ENCODE results near the gene GPR108.
"Not testable (repeated sequence)": the region's sequence is repeated elsewhere in the genome, so short reads cannot be mapped to it uniquely, and the experiment has no call there.

The GPR108 gene

DNA sequence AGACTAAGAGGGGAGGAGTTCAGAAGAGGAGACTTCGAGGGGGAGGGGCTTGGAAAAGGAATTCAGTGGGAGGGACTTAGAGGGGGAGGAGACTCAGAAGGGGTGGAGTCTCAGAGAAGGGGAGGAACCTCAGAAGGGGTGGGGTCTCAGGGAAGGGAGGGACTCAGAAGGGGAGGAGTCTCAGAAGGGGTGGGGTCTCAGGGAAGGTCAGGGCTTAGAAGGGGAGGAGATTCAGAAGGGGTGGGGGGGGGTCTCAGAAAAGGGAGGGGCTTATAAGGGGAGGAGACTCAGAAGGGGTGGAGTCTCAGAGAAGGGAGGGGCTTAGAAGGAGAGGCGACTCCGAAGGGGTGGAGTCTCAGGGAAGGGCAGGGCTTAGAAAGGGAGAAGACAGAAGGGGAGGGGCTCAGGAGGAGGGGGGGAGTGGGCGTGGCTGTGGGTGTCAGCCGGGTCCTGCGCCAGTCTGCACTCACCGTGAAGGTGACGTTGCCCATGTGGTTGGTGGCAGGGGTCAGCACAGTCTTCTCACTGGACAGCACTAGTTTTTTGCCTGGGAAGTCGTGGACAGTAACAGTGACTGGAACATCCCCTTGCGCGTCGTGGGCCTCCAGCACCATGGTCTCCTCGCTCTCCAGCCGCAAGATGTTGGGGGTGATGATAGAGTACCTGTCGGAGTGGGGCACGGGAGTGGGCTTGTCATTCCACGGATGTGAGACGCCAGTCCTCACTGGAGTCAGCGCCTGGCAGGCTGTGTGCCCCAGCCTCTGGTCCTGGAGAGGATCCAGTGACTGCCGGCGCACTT lies 18.4 kb downstream of the GPR108 start:
- DNase-seq: peak; percentile 32

DNA sequence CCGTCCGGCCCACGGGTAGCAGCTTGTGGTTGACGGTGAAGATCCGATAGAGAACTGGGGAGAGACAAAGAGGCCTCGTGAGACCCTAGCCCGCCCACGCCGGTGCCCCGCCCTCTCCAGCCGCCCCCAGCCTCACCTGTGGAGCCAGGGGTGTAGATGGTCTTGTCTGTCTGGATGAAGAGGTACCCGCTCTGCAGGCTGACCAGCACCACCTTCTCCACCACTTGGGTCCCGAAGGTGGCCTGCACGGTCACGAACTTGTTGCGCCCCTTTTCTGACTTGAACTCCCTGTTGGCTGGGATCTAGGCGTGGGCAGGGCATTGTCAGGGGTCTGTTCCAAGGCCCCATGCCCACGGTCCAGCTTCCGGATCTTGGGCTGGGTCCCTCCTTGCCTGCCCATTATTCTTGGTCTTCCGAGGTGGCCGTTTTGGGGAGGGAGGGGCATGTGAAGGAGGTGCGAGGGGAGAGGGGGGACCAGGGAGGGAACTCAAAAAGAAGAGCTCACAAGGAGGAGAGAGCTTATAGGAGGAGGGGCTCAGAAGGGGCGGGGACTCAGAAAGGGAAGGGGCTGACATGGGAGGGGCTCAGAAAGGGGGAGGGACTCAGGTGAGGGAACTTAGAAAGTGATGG lies 19.2 kb downstream of the GPR108 start:
- DNase-seq: no peak

DNA sequence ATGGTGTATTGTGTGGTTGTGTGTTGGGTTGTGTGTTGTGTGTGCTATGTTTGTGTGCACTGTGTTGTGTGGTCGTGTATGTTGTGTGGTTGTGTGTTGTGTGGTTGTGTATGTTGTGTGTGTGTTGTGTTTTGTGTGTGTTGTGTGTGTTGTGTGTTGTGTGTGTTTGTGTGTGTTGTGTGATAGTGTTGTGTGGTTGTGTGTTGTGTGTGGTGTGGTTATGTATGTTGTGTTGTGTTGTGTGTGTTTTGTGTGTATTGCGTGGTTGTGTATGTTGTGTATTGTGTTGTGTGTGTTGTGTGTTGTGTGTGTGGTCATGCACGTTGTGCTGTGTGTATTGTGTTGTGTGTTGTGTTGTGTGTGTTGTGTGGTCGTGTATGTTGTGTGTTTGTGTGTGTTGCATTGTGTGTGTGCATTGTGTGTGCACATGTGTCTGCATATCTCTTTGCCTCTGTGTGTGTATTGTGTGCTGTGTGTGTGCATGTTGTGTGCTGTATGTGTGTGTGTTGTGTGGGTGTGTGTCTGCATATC lies 19.9 kb downstream of the GPR108 start:
- no peak for DNase-seq

DNA sequence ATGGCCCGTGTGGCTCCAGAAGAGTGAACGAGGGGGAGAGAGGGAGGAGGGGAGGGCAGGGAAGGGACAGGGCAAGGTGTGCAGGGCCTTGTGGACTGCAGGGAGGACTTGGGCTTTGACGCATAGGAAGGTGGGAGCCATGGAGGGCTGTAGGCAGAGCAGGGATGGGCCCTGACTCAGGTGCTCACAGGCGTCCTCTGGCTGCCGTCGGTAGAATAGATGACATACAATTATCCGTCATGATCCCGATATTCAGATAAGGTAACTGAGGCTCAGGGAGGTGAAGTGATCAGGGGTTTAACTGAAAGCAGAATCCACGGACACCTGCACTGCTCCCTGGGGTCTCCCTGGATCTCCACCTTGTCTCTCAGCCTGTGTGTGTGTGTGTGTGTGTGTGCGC lies 20.3 kb downstream of the GPR108 start:
- no peak for DNase-seq

DNA sequence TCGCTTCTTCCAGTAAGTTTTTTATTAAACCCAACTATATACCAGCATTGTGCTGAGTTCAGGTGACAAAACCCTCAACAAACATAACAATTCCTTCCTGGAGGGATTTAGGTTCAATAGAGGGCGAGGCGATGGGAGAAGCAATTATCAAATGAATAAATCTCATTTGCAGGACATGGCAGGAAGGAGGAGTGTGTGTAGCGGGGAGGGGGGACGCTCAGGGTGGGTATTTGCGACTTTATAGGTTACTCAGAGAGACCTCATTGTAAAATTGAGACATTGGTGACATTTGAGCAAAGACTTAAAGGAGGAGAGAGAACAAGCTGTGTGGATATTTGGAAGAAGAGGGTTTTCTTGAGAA lies 20.8 kb downstream of the GPR108 start:
- no peak for DNase-seq

DNA sequence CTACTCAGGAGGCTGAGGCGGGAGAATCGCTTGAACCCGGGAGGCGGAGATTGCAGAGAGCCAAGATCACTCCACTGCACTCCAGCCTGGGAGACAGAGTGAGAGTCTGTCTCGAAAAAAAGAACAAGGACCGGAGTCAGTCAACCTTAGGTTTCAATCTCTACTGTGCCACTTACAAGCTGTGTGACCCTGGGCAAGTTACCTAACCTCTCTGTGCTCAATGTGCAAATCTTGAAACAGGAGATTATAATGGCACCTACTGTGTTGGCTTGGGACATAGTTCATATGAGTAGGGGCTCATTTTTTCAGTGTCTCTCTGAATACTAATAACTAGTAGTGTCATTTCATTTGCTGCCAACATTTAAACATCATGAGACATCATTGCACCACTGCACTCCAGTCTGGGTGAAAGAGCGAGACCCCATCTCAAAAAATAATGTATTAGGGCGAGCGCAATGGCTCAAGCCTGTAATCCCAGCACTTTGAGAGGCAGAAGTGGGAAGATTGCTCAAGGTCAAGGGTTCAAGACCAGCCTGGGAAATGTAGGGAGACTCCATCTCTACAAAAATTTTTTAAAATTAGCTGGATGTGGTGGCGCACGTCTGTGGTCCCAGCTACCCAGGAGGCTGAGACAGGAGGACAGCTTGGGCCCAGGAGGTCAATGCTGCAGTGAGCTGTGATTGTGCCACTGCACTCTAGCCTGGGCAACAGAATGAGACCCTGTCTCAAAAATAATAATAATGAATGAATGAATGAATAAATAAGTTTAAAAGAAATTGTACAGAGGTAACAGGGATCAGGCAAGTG lies 22.4 kb downstream of the GPR108 start:
- DNase-seq: no peak

DNA sequence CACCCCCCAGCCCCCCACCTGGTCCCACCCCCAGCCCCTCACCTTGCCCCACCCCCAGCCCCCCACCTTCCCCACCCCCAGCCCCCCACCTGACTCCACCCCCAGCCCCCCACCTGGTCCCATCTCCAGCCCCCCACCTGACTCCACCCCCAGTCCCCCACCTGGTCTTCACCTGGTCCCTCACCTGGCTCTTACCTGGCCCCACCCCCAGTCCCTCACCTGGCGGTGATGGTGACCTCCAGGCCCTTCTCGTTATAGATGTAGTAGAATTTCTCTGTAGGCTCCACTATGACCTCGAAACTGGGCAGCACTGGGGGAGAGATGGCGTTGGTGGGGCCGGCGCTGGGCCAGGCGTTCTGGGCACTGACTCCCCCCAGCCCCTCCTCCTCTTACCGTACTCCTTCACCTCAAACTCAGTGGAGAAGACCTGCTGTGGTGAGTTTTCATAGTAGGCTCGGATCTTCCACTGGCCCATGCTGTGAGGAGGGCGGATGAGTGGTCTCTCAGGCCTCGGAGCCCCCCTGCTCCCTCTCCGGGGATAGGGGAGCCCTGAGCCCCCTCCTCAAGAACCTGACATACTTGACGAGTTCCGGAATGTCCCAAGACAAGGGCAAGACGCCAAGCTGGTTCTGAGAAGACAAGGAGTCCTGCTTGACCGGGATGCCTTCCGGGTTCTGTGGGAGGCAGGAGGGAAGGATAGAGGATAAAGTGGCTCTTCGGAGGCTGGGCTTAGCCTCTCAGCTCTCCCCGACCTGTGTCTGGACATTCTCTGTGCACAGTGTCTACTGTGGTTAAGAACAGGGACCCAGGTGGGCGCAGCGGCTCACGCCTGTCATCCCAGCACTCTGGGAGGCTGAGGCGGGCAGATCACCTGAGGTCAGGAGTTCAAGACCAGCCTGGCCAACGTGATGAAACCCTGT lies 23.3 kb downstream of the GPR108 start:
- no peak for DNase-seq

DNA sequence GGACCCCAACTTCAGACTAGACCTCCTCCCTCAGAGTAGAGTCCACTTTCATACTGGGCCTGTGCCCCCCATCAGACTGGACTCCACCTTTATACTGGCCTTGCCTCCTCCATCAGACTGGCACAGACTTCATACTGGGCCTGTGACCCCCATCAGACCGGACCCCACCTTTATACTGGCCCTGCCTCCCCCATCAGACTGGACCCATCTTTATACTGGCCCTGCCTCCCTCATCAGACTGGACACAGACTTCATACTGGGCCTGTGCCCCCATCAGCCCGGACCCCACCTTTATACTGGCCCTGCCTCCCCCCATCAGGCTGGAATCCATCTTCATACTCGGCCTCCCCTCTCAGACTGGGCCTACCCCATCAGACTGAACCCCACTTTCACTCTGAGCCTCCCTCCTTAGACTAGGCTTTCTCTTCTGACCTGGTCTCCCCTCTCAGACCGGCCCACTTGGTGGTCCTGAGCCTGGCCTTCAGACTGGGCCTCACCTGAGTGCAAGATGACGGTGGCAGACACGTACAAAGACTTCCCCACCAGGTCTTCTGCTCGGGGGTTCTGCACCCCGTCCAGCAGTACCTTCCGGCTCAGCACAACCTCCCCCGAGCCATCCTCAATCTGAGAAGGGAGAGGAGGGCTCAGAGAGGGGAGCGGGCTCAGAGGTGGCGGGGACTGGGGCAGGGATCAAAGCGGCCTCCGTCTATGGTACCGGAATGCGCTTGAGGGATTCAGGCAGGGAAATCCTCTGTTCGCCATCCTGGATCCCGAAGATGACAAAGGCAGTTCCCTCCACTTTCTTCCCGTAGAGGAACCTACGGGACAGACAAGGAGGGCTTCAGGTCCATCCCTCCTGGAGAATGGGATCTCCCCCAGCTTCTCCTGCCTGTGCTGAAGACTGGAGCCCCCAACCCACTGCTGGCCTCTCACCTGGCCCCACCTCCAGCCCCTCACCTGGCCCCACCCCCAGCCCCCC lies 24.4 kb downstream of the GPR108 start:
- DNase-seq: no peak

DNA sequence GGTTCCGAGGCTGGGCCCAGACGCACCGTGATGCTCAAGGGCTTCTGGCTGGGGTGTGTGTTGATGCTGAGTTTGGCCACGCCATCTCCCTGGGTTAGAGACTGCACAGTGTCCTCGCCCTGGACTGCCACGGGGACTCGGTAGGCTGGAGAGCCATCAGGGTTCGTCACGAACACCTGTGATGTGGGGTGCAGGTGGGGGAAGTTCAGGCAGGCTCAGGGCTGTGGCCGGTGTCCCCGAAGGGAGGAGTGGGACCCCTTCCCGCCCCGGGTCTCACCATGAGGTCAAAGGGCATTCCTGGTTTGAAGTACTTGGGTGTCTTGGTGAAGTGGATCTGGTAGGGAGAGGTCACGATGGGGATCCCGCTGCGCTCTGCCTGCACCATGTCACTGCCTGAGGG lies 25.1 kb downstream of the GPR108 start:
- DNase-seq: no peak

DNA sequence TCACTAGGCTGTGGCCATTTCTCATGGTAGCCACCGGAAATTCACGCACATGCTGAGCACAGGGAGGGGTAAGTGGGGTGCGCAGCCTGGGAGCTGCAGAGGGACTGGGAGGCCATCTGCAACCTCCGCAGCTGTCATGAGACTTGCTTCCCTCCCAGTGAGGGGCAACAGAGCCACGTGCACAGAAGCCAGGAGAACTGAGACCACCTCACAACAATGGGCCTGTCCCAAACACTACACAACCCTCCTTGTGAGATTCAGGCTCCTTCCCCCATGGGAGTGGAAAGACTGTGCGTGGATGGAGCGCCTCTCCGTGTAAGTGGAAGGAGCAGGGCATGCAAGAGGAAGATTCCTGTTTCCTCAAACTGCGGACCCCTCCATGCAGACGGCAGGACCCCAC lies 25.8 kb downstream of the GPR108 start:
- DNase-seq: no peak

DNA sequence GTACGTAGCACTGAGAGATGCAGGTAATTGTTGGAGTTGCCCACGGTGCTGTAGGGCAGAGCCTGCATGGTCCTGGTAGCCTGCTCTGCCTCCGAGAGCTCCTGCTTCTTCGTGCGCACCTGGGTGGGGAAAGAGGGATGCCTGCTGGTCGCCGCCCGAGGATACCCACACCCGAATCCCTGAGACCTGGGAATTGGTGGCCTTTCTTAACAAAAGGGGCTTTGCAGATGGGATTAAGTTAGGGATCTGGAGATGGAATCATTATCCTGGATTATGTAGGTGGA lies 26.4 kb downstream of the GPR108 start:
- no peak for DNase-seq

DNA sequence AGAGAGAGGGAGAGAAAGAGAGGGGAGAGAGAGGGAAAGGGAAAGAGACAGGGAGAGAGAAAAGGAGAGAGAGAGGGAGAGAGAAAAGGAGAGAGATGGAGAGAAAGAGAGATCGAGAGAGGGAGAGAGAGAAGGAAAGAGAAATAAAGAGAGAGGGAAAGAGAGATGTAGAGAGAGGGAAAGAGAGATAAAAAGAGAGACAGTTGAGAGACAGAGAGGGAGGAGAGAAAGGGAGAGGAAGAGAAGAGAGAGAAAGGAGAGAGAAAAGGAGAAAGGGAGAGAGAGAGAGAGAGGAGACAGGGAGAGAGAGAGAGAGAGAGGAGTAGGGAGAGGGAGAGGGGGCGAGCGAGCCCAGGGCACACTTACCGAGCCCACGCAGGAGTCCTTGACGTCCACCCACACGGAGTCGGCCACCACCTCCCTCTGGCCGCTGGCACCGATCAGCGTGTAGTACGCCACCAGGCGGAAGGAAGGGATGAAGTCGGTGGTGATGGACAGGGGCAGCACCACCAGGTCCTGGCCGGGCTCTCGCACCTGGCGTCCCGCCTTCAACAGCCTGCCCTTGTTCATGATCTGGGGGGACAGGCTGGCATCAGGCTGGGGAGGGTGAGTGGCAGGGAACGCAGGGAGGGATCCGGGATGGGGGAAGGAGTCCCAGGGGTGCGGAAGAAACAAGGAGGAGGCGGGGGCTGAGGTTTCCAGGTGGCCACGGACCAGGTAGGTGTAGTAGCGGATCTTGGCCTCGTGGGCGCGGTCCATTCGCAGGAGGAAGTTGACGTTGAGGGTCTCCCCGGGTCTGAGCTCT lies 26.9 kb downstream of the GPR108 start:
- DNase-seq: peak; percentile 43

DNA sequence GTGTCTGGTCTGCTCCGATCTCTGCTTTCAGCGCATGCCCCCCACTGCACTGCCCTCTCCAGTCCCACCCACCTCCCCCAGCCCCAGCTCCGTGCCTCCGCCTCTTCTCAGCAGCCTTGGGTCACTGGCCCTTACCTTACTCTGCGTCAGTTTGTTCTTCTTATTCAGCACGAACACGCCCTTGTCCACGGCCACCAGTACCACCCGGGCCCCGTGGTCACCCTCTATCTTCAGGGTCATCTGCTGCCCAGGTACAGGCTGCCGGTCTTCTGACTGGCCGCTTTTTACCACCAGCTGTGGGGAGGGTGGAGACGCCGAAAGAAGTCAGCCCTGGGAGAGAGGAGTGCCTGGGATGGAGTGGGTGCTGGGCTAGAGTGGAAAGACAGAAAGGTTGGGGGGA lies 27.8 kb downstream of the GPR108 start:
- no peak for DNase-seq

DNA sequence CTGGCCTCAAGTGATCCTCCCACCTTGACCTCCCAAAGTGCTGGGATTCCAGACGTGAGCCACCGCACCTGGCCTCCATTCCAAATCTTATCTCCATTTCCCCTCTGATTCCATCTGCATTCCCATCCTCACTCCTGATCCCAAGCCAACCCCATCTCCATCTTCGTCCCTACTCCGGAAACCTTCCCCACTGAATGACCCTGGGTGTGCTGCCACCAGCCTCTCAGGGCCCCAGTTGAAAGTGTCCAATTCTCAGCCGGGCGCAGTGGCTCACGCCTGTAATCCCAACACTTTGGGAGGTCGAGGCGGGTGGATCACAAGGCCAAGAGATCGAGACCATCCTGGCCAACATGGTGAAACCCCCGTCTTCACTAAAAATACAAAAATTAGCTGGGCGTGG lies 28.5 kb downstream of the GPR108 start:
- not testable (repeated sequence) for DNase-seq

DNA sequence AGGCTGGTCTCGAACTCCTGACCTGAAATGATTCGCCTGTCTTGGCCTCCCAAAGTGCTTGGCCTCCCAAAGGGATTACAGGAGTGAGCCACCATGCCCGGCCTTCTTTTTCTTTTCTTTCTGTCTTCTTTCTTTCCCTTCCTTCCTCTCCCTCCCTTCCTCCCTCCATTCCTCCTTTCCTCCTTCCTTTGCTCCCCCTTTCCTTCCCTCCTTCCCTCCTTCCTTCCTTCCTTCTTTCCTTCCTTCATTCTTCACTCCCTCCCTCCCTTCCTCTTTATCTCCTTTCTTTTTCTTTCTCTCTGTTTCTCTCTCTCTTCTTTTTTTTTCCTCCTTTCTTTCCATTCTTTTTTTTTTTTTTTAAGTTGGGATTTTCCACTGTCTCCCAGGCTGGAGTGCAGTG lies 29.0 kb downstream of the GPR108 start:
- no peak for DNase-seq

DNA sequence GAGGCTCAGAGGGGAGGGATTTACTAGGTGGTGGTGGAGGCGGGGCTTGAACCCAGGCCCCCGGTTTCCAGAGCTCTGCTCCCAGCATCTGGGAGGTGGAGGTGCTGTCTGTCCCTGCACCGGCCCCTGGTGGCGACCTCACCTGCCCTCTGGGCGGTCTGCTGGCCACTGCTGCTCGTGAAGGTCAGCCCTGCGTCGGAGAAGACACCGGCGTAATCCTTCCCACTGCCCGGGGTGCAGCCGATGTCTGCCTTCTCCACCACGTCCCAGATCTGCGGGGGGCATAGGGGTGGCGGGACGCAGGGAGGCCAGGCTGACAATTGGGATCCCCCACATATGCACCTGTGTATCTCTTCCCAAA lies 29.7 kb downstream of the GPR108 start:
- DNase-seq: no peak

DNA sequence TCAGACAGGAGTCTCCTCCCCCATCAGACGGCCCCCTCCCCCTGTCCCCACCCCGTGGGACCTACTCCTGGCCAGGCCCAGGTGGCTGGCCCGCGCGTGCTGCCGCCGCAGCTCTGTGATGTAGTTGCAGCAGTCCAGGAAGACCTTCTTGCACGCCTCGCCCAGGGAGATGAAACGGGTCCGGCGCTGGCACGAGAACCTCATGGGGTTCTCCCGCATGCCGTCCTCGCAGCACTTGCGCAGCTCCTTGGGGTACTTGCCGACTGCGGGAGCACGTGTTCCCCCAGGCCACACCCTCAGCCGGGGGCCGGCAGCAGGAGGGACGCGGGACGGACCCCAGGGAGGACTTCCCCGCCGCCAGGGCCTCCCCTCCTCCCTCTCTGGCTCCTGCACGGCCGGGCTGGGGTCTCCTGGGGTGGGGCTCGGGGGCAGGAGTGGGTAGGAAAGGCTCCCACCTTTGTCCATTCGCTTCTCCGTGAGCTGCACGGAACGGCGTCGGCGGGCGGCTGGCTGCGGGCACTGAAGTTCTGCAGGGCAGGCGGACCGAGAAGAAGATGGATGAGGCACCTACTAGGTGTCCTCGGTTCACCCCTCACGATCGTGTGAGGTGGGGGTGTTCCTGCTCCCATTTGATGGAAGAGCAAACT lies 30.2 kb downstream of the GPR108 start:
- no peak for DNase-seq

DNA sequence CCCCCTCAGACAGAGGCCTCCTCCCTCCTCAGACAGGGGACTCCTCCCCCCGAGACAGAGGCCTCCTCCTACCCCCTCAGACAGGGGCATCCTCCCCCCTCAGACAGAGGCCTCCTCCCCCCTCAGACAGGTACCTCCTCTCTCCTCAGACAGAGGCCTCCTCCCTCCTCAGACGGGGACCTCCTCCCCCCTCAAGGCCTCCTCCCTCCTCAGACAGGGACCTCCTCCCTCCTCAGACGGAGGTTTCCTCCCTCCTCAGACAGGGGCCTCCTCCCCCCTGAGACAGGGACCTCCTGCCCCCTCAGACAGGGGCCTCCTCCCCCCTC lies 30.8 kb downstream of the GPR108 start:
- no peak for DNase-seq

DNA sequence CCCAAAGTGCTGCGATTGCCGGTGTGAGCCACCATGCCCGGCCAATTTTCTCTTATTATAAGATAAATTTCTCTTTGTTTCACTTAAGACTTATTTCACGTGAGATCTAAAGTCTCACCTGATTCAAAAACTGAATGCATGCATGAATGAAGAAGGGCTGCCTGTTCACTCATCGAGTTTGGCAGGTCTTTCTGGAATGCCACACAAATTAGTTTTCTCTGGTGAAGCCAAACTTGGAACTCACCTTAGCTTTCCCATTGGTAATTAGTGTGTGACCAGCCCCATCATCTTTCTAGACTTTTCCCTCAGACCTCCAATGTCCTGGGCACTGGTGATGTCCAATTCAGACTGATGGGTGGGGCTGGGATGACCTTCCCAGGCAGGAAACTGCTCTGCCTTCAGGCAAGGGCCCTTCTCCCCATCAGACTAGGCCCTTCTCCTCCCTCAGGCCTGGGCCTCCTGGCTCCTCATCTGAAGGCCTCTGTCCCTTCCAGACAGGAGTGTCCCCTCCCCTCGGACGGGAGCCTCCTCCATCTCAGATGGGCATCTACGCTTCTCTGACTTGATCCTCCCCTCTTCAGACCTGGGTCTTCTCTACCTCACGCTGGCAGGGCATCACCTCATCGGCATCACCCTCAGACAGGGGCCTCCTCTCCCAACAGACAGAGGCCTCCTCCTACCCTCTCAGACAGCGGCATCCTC lies 31.3 kb downstream of the GPR108 start:
- no peak for DNase-seq
